Measurements from ENCODE around the gene SPTBN4.
A peak's percentile ranks its signal among the peaks of the same experiment; 100 is the strongest.
"Not testable (repeated sequence)": the region's sequence is repeated elsewhere in the genome, so short reads cannot be mapped to it uniquely, and the experiment has no call there.

The SPTBN4 gene

DNA sequence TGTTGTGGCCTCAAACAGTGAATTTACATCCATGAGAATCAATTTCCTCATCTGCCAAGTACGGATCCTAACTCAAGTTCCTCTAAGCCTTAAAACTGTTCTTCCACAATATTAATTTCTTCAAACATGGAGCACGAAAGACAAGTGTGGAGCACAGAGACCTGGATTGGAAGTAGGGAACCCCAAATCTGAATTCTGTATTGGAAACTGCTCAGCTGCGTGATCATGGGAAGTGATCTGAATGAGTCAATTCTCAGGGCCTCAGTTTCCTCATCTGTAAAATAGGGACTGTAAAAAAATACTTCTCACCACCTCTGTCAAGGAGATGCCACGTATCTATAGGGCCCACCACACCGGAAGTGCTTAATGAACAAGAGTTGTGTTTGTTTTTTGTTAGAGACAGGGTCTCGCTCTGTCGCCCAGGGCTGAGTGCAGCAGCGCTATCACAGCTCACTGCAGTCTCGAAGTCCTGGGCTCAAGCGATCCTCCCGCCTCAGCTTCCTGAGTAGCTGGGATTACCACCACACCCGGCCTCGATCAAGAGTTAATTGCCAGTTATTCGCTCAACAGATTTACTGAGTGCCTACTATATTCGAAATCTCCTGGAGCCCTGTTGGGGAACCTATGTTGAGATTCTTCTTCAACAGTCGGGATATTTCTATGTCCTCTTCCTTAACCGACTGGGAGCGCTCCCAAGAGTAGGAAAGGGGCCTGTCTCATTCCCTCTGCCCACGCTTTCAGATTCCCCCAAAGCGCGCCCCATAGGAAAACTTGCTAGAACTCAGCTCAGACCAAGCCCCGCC, 24.3 kb upstream of the SPTBN4 start:
- DNase-seq: no peak

DNA sequence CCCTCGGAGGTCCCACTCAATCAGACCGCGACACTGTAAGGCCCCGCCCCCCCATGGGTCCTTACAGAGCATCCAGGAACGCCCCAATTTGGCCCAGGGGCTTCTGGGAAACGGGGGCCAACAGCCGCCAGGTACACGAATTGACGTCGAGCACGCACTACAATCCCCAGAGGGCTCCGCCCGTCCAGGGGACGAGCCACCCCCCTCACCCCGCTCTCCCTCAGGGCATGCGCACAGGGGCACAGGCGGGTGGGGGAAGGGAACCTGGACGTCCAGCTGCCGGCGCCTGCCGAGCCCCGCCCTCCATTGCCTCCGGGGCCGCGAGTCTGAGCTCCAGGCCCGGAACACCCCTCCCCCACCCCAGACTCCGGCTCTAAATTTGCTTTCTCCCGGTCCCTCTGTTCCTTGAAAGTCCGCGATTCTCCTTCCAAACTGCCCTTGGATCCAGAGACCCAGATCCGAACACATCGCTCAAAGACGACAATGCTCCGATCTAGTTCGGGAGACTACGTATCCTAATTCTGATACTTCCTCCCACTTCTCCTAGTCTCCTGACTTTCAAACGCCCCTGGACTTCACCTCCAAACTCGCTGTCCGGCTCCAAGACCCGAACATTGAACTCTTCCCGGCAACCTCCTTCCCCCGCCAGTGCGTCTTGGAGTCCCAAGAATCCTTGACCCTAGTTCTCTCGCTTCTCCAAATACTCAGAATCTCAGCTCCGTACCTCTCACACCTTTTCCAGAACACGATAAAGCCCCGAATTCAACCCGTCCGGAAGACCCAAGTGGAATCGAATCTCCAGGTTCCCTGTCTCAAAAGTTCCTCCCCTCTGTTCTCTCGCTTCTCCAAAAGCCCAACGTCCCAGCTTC, 23.4 kb upstream of the SPTBN4 start:
- peak; percentile 96 for DNase-seq

DNA sequence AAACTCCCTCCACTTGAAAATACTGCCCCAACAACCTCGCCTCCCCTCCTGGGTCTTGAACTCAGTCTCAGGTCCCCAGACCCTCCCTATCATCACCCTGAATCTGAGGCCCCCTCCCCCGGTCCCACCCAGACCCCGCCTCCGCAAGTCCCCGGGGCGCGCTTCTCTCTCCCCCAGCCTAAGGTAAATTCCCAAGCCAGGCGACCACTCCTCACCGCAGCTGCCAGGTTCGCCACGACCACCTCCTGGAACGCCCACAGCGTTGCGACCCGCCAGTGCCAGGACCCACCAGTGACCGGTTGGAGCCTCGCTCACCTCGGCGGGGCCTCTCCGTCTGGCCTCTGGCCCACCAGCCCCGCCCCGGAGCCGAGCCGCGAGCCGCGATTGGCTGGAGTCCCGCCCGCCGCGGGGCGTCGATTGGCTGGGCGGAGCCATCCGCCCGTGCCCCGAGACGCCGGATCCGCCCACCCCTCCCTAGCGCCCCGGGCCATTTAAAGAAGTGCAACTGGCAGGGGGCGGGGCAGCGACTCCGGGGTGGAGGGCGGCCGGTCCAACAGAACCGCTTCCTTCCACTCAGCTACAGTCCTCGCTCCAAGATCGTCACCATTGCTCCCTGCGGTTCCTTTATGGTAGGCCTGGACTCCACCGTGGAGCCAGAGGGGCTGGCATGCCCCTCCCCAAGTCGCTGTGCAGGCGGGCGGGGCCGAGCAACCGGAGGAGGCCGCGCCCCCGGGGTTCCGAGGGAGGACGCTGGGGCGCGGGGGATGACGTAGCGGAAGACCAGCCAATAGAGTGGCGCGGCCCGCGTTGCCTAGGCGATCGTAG, 22.6 kb upstream of the SPTBN4 start, which contains the start of gene SERTAD3:
Gene SERTAD3 (minus strand): TSS at position 336 of the 825 bp plus-strand sequence. CDS start 2,255 bp downstream, outside the sequence.
- peak; percentile 99 for DNase-seq

DNA sequence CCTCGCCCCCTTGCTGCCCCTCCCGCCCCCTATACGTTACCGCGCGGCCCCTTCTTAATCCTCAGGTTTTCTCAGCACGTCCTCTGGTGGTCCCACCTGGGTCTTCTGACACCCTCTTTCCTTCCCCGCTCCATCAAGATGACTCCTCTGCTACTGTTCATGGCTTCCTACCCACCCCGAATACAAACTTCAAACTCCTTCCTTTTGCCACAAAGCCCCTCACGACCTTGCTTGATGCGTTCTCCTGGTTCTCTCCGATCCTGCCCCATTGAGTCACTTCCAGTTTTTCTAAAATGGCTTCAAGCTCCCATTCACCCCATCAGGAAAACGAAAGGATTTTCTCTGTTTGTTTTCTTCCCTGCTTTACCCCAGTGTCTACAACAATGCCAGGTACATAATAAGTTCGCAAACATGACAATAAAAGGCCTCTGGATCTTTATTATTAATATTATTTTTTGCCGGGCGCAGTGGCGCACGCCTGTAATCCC, 21.9 kb upstream of the SPTBN4 start:
- no peak for DNase-seq

DNA sequence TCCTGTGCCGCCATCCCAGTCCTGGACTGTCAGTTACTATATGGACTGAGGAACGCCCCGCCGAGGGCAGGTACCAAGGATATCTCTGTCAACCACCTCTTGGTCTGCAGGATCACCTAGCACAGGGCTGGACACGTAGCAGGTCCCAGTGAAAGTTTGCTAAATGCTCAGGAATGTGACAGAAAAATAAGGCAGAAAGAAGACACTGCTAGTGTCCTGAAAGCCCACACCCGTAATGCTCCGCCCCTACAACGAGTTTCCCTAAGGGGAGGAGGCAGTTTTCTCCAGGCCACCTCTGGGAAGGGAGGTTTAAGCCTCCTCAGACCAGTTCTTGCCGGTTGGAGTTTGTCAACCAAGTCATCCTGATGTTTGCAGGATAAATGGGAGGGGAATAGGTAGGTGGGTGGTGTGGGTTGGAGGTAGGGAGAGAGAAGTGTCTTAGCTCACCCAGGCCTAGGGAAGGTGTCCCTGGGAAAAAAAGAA, 21.0 kb upstream of the SPTBN4 start:
- DNase-seq: no peak

DNA sequence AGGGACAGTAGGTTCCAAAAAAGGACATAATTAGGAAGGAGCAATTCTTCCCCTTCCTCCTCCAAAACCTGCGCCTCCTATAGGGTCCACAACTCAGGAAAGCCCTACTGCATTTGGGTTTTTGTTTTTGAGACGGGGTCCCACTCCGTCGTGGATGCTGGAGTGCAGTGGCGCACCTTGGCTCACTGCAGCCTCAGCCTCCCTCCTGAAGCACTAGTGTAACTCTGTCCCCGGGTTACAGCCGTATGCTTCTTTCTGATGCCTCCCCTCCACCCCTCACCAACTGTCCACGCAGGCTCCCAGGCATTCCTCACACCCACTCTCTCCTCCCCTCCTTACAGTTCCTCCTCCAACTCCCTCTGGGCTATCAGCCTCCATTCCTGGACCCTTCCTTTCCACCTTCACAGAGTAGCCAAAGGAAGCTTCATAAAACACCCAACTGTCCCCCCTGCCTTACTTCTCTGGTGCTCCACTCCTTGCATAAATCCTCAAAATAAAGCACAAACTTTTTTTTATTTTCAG, 20.5 kb upstream of the SPTBN4 start:
- no peak for DNase-seq

DNA sequence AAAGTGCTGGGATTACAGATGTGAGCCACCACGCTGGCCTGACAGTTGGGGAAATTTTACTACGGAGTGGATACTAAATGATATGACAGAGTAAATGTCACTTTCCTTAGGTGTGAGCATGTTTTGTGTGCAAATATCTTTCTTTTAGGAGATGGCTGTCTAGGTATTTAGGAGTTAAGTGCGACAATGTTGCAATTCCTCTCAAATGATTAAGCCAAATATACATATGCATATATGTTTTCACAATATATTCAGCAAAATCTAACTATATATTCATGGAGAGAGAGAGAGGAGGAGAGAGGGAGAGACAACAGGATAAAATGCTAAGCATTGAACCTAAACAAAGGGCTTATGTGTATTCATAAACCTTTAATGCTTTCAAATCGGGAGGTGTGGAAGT, 17.3 kb upstream of the SPTBN4 start:
- no peak for DNase-seq

DNA sequence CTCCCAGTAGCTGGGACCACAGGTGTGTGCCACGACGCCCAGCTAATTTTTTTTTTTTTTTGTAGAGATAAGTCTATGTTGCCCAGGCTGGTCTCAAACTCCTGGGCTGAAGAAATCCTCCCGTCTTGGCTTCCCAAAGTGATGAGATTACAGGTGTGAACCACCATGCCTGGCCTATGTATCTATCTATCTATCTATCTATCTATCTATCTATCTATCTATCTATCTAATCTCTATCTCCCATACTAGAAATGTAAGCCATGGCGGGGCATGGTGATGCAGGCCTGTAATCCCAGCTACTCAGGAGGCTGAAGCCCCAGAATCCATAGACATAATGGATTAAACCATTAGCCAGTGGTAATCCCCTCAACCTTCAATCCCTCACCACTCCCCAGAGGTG, 16.1 kb upstream of the SPTBN4 start:
- no peak for DNase-seq

DNA sequence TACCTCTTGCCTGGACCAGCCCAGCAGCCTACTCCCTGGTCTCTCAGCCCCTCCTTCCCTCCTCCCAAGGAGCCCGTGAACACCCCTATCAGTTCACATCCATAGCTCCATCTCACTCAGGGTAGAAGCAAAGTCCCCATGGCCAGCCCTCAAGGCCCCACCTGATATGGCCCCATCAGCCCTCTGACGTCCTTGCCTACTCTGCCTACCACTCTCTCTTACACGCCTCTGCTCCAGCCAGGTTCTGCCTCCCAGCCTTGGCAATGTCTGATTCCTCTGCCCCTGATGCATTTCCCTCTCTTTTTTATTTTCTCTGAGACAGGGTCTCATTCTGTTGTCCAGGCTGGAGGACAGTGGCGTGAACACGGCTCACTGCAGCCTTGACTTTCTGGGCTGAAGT, 14.8 kb upstream of the SPTBN4 start:
- no peak for DNase-seq

DNA sequence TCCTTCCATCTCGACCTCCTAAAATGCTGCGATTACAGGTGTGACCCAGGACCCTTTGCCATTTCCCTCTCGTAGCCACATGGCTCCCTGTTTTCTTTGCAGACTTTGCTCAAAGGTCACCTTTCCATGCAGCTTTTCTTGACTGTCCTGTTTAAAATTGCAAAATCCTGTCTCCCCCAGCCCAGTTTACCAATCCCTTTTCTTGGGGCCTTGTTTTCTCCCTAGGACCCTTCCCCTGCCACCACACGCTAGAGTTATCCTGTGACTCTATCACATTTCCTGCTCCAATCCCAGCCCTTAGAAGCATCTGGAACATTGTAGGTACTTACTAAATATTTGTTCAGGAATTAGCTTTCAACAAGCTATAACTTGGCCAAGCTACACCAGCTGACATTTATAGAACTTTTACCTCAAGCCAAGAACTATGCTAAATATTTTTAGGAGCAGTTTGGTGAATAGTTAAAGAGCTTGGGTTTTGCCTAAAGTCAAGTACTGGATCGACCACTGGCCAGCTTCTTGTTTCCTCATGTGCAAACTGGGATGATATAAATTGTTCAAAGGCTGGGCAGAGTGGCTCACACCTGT, 13.6 kb upstream of the SPTBN4 start:
- DNase-seq: no peak

DNA sequence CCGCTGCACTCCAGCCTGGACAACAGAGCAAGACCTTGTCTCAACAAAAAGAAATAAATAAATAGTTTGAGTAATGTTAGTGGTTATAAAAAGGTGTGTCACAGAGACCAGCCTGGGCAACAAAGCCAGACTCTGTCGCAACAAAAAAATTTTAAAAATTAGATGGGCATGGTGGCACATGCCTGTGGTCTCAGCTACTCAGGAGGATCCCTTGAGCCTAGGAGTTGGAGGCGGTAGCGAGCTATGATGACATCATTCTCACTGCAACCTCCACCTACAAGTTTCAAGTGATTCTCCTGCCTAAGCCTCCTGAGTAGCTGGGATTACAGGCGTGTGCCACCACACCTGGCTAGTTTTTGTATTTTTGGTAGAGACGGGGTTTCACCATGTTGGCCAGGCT, 12.9 kb upstream of the SPTBN4 start:
- not testable (repeated sequence) for DNase-seq

DNA sequence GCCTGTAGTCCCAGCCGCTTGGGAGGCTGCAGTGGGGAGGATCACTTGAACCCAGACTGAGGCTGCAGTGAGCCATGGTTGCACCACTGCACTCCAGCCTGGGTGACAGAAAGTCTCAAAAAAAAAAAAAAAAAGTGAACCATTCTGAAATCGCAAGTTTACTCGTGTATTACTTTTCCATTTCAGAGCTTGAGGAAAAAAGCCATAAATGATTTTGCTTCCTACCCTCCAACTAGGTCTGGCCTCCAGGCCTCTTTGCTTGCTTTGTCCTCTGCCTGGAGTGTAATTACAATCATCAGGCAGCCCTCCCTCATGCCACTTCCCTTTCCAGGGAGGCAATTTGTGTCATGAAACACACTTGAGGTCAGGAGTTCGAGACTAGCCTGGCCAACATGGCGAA, 9.8 kb upstream of the SPTBN4 start:
- DNase-seq: no peak

DNA sequence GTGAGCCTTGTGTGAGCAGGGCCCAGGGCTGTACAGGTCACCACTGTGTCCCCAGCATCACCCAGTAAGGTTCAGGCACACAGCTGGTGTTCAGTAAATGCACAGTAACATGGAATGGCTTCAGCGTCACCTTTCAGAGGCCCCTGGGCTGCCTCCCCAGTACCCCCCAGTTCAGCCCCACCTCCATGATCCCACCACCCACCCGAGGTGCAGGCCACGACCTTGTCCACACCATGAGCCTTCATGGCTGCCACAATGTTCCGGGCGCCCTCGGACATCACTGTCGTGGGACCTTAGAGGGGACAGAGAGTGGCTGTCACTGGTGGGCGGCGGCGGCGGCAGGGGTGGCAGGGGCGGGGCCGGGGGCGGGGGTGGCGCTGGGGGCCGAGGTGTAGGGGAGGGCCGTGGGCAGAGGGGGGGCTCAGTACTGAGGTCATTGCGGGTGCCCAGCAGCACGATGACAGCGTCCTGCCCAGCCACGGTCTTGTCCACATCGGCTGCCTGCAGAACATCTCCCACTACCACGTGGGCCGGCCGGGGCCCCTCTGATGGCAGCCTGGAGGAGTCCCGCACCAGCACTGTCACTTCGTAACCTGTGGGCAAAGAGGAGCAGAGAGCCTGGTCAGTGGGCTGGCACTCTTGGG, 8.7 kb upstream of the SPTBN4 start:
- no peak for DNase-seq

DNA sequence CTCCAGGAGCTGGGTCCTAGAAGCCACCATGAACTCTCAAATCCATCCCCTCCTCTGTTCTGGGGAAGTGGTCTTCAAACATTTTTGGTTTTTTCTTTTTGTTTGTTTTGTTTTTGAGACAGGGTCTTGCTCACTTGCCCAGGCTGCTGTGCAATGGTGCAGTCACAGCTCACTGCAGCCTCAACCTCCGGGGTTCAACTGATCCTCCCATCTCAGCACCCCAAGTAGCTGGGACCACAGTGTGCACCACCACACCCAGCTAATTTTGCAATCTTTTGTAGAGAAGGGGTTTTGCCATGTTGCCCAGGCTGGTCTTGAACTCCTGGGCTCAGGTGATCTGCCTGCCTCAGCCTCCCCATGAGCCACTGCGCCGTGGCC, 8.2 kb upstream of the SPTBN4 start:
- DNase-seq: no peak

DNA sequence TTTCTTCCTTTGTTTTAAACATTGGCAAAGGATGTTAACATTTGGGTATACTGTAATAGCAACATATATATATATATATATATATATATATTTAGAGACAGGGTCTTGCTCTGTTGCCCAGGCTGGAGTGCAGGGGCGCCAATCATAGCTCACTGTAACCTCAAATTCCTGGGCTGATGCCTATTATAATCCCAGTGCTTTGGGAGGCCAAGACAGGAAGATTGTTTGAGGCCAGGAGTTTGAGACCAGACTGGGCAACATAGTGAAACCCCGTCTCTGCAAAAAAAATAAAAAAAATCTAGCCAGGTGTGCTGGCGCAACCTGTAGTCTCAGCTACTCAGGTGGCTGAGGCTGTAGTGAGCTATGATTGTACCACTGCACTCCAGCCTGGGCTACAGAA, 6.6 kb upstream of the SPTBN4 start:
- DNase-seq: no peak

DNA sequence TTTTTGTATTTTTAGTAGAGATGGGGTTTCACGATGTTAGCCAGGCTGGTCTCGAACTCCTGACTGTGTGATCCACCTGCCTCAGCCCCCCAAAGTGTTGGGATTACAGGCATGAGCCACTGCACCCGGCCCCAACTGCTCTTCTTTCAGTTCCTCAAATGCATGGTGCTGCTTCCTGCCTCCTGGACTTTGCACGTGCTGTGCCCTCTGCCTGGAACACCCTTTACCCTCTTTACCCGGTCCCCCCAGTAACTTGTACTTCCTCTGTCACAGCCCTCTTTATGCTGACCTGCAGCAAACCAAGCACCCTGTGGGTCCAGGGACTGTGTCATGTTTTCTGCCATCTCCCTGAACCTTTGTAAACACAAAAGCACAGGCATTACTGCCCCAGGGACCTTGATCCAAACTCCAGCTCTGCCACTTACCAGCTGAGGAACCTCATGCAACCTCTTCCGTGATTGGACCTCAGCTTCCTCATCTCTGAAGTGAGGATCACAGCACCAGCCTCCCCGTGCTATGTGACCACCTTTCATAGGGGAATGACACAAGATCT, 5.1 kb upstream of the SPTBN4 start:
- no peak for DNase-seq

DNA sequence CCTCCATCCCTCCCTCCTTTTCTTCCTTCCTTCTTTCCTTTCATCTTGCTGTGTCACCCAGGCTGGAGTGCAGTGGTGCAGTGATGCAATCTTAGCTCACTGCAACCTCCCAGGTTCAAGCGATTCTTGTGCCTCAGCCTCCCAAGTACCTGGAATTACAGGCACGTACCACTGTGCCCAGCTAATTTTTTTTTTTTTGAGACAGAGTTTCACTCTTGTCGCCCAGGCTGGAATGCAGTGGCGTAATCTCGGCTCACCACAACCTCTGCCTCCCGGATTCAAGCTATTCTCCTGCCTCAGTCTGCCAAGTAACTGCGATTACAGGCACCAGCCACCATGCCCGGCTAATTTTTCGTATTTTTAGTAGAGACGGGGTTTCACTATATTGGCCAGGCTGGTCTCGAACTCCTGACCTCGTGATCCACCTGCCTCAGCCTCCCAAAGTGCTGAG, 3.2 kb upstream of the SPTBN4 start:
- DNase-seq: not testable (repeated sequence)

DNA sequence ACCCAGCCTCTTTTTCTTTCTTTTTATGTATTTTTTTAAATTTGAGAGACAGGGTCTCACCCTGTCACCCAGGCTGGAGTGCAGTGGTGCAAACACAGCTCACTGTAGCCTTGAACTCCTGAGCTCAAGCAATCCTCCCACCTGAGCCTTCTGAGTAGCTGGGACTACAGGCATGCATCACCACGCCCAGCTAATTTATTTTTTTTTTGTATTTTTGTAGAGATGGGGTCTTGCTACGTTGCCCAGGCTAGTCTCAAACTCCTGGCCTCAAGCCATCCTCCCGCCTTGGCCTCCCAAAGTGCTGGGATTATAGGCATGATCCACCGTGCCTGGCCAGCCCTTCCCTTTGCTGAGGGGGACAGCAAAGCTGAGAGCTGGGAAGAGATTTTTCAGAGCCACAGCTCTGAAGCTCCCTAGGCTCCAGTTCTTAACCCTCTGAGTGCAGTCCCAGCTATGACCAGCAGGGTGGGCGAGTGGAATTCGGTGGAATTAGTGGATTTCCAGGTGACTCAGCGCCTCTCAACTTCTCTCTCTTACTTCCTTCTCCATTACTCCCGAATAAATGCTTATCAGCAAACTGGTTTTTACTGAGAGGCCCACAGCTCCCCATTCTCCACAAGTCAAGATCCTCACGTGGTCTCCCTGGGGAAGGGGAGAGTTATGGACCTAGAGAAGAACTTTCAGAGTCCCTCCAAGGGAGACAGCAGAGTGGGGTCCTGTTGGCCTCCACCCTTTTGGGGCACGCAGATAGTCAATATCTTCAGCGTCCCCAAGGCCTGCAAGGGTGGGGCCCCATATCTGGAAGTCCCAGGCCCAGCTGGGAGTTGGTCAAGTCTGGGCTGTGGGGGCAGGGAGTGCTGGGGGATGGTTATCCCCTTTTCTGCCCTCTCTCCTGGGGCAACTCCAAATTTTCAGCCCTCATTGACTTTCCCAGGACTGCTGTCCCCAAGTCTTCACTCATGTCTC, 2.5 kb upstream of the SPTBN4 start:
- DNase-seq: peak; percentile 63

DNA sequence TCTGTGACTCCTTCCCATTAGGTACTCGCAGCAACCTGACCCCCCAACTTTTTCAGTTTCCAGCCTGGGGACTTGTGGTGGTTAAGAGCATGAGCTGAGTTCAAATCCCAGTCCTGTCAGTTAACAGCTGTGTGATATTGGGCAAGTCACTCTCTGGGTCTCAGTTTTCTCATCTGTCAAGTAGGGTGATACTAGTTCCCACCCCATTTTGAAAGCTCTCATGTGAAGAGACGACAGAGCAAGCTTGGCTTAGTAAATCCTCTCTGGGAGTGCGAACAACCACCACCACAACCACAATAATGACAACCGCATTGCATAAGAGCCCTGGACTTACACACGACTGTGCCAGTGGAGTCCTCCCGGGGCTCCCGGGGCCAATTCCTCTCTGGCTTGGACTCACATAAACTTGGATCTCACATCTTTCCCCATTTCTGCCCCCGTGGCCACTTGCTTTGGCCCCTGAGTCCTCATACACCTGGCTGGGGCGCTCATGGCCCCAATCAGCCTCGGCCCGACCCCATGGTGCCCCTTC, 1.7 kb upstream of the SPTBN4 start:
- no peak for DNase-seq
